Stimulated activated effector memory CD8-positive, alpha-beta T cell treated with anti-CD3 and anti-CD28 coated beads, Interleukin-12 subunit alpha, Interleukin-12 subunit beta, amount 100 ng/mL, for 72 hours (primary cell): ENCODE measurements around the gene HSF5.
A peak's percentile ranks its signal among the peaks of the same experiment; 100 is the strongest.
"Not testable (repeated sequence)": the region's sequence is repeated elsewhere in the genome, so short reads cannot be mapped to it uniquely, and the experiment has no call there.

Source experiments
- ATAC-seq: fragments of 150-1000 bp; cut with Tn5 transposase; 2 replicates; pipeline ENCODE4 v1.10.0; 2021
- DNase-seq, 2 donors: peaks; one replicate each; pipeline ENCODE4 v3.0.0; 2021 to 2022; ENCODE audit warnings: low spot score in 2 of 2
- H3K27ac Mint-ChIP-seq: one replicate; pipeline ENCODE4 v1.8.0; 2022; ENCODE audit warnings: mild to moderate bottlenecking, mixed read lengths
- H3K36me3 Mint-ChIP-seq: one replicate; pipeline ENCODE4 v1.8.0; 2022; ENCODE audit warnings: mild to moderate bottlenecking, mixed read lengths
- H3K4me1 Mint-ChIP-seq: one replicate; pipeline ENCODE4 v1.8.0; 2022; ENCODE audit warnings: mixed read lengths
- H3K4me3 Mint-ChIP-seq: one replicate; pipeline ENCODE4 v1.8.0; 2022; ENCODE audit warnings: mild to moderate bottlenecking, mixed read lengths
- H3K9me3 Mint-ChIP-seq: one replicate; pipeline ENCODE4 v1.8.0; 2022; ENCODE audit warnings: mixed read lengths

HSF5 gene

DNA sequence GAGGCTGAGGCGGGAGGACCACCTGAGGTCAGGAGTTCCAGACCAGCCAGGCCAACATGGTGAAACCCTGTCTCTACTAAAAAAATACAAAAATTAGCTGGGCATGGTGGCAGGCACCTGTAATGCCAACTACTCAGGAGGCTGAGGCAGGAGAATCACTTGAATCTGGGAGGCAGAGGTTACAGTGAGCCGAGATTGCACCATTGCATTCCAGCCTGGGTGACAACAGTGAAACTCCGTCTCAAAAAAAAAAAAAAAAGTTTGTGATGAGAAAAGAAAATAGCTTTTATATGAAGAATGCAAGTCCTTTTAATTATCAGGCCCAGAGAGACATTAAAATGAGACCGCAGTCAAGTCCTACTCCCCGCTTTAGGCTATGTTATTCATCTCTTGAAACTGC is 90.8 kb downstream of the HSF5 start:
- not testable (repeated sequence) for H3K27ac Mint-ChIP-seq, H3K36me3 Mint-ChIP-seq

DNA sequence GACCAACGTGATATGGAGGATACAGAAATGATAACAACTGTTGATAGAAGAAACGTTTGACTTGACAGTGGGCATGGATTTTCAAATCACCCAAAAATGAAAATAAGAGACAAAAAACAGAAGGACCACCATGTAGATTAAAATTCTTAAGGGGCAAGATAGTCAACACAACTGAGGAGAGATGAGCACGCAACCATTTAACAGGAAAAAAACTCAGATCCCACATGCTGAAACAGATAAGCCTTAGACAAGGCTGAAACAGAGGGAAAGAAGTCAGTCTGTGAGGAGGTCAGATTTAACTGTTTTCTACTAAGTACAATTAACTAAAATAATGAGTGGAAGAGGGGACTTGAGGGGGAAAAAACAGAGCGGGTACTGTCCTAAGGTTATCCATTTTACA is 92.0 kb downstream of the HSF5 start:
- DNase-seq: no peak
- H3K27ac Mint-ChIP-seq: no peak overlapping the region
- no peaks in the 10 kb centered on the region for H3K36me3 Mint-ChIP-seq
- H3K4me1 Mint-ChIP-seq: no peaks in the 10 kb centered on the region
- H3K4me3 Mint-ChIP-seq: no peak overlapping the region
- H3K9me3 Mint-ChIP-seq: no peaks in the 10 kb centered on the region
- ATAC-seq: no peak

More for the DNA sequence above, 90.8 kb downstream of the HSF5 start:
- not testable (repeated sequence) for H3K9me3 Mint-ChIP-seq, H3K4me1 Mint-ChIP-seq, H3K4me3 Mint-ChIP-seq, ATAC-seq, DNase-seq

DNA sequence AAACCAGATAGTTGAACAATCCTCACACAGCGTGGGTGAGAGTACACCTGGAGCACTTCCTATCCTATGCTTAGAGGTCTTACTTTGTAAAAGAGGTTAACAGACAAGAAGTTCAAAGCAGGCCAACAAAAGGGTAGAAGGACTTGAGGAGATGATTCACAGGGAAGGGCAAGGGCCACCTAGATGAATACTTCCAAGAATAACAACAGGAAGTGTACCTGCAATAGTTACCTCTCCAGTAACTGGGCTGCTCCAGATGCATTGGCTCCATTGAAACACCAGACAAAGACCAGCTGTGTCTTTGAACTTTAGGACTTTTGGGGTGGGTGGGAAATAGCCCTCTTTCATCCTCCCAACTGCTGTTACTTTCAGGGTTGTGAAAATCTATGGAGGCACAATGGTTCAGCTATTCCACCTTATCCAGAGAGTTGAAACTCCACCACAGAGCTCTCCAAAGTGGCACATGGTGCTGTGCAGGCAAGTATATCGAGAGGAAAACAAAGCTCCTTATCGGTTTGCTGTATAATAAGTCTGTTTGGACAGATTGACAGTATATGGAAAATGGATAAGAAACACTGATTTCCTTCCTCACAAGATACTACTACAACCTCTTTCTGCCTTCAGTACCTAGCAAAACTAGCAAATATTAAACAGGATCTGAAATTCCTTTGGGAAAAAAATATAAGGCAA is 93.5 kb downstream of the HSF5 start:
- H3K4me1 Mint-ChIP-seq: no peaks in the 10 kb centered on the region
- ATAC-seq (no peak), DNase-seq (no peak)
- H3K4me3 Mint-ChIP-seq: no peak overlapping the region
- no peaks in the 10 kb centered on the region for H3K36me3 Mint-ChIP-seq
- no peaks in the 10 kb centered on the region for H3K9me3 Mint-ChIP-seq
- H3K27ac Mint-ChIP-seq: no peak overlapping the region

DNA sequence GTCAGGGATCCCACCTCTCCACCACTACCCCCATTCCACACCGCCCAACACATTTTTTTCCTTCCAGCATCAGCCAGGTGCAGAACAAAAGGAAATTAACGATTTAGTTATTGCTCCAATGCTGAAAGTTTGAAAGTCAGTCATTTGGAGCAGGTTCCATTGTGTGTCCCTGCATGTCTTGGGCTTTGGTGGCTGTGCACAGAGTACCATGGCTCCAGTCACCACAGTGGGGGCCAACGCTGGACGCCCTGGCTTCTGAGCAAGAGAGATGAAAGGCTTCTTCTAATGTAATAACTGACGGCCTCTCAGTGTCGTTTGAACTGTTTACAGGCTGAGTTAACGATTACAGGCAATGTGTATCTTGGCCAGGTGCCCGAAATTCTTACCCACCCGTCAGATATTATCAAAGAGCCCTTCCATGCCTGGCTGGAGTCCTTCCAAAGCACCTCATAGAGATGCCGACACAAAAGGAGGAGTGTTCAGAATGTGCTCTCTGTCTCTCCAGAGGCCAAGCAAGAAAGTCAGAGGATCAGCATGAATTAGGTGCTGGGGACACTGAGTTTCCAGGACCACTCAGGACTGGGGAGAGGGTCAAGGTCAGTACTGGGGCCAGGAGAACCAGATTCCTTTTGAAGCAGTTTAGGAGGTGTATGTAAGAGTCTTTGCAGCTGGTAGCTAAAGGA is 96.8 kb downstream of the HSF5 start:
- no peak overlapping the region for H3K27ac Mint-ChIP-seq
- no peak for ATAC-seq

DNA sequence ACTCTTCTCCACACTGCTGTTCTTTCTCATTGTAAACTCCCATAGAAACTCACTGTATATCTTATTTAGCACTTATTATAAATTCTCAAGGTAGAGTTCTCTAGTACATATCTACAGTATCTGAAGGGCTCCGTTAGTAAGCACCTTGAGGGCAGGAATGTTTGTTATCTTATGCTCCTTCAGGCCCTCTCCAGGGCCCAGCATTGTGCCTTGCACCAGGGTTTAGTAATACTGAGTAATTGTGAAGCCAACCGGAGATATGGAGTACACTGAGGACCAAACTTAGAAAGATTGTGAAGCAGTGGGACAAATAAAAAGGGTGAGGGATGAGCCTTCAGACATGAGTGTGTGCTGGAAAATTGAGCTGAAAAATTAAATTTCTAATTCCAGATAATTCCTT is 97.3 kb downstream of the HSF5 start:
- H3K4me1 Mint-ChIP-seq: peaks cover 11% of the 10 kb centered on the region
- ATAC-seq (no peak), DNase-seq (no peak)
- no peaks in the 10 kb centered on the region for H3K36me3 Mint-ChIP-seq
- H3K4me3 Mint-ChIP-seq: no peak overlapping the region
- no peaks in the 10 kb centered on the region for H3K9me3 Mint-ChIP-seq
- H3K27ac Mint-ChIP-seq: no peak overlapping the region

More for the DNA sequence above, 96.8 kb downstream of the HSF5 start:
- no peak for DNase-seq
- H3K36me3 Mint-ChIP-seq: no peaks in the 10 kb centered on the region
- no peak overlapping the region for H3K4me3 Mint-ChIP-seq
- peaks cover 11% of the 10 kb centered on the region for H3K4me1 Mint-ChIP-seq
- no peaks in the 10 kb centered on the region for H3K9me3 Mint-ChIP-seq

DNA sequence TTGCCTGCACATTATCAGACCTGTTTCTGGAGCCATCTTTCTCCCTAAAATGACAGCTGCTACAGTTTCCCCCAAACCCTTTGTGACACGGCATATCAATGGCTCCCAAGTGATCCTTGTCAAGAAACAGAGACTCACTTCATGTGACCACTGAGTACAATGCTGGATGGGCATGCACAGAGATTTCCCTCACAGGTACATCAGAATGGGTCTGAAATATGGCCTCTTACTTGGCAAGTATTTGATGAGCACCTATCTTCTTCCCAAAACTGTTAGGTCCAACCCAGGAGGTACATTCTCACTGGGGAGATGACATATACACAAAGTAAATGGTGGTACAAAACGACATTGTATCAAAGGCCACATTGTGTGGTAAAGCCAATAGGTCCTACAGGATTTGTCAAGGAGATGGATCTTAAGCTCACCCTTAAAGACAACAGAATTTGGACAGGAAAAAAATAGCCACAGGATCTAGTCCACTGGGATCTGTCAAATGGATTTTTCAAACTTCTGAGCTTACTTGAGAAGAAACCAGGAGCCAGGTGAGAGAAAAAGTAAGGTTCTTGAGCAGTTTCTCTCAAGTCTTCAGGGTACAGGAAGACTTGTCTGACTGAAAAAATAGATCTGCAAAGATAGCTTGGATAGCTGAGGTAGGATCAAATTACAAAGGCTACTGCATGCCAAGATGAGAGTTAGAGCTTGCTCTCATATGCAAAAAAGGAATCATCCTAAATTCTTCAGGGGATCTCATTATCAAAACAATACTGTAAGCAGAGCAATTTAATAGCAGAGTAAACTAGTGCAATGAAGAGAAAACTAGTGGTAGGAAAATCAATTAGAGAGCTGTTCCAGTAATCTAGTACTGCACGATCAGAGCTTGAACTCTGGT is 99.7 kb downstream of the HSF5 start:
- Mint-ChIP-seq H3K4me3 (no peak overlapping the region), H3K27ac (peak overlapping the region; percentile 61), H3K4me1 (peaks cover 11% of the 10 kb centered on the region), H3K36me3 (no peaks in the 10 kb centered on the region), H3K9me3 (no peaks in the 10 kb centered on the region)
- ATAC-seq (no peak), DNase-seq (no peak)

DNA sequence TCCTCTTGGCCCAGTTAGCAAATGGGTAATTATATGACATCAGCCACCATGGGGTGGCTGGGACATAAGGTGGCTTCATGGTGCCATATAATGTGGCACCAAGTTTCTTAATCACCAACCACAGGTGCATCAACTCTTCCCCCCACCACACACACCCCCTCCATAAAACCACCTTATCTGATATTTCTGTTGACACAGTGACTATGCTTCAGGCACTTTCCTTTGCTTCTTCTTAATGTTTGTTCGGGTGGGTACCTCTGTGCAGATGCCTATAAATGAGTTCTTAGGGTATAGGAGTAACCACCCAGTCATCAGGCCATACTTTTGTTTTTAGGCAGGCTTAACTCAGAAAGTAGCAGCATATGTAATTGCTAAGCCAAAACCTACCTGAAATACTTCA is 100.4 kb downstream of the HSF5 start:
- H3K4me1 Mint-ChIP-seq: peaks cover 11% of the 10 kb centered on the region
- H3K9me3 Mint-ChIP-seq: no peaks in the 10 kb centered on the region
- H3K27ac Mint-ChIP-seq: peak overlapping the region; percentile 61
- DNase-seq: no peak
- H3K36me3 Mint-ChIP-seq: no peaks in the 10 kb centered on the region
- peak; percentile 99 for ATAC-seq
- no peak overlapping the region for H3K4me3 Mint-ChIP-seq

DNA sequence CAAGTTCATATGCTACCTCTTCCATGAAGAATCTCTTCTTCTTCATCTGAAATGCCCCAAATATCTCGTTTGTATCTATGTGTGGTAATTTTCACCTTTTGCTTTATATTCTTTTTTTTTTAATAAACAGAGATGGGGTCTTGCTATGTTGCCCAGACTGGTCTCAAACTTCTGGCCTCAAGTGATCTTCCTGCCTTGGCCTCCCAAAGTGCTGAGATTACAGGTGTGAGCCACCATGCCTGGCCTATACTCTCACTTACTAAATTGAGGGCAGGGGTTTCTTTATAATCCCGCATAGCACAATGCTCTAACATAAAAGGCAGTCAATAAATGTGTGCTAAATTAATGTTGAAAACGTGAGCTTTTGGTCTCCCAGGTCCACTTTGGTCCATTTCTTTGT is 101.5 kb downstream of the HSF5 start:
- H3K27ac Mint-ChIP-seq: no peak overlapping the region
- H3K4me1 Mint-ChIP-seq: peaks cover 23% of the 10 kb centered on the region
- H3K36me3 Mint-ChIP-seq: no peaks in the 10 kb centered on the region
- no peak for DNase-seq
- H3K4me3 Mint-ChIP-seq: no peak overlapping the region
- ATAC-seq: no peak
- H3K9me3 Mint-ChIP-seq: no peaks in the 10 kb centered on the region

DNA sequence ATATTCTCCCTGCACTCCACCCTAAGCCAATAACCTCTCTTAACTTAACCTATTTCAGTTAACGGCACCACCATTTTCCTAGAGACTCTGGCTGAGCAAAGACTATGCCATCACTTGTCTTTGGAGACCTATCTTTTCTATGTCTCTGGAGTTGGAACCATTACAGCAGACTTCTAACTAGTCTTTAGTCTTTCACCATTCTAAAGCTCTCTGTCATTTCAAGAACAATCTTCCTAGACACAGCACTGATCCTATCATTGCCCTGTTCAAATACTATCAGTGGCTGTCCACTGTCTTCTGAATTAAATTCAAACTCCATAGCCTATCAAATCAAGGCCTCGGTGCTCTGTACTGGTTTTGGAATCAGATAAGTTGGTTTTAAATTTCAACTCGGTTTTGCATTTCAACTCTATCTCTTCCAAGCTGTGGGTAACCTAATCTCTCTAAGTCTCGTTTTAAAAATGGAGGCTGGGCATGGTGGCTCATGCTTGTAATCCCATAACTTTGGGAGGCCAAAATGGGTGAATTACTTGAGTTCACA is 102.8 kb downstream of the HSF5 start:
- DNase-seq (no peak), ATAC-seq (no peak)
- no peak overlapping the region for H3K27ac Mint-ChIP-seq
- H3K4me3 Mint-ChIP-seq: no peak overlapping the region
- H3K9me3 Mint-ChIP-seq: no peaks in the 10 kb centered on the region
- H3K4me1 Mint-ChIP-seq: peaks cover 31% of the 10 kb centered on the region
- no peaks in the 10 kb centered on the region for H3K36me3 Mint-ChIP-seq

DNA sequence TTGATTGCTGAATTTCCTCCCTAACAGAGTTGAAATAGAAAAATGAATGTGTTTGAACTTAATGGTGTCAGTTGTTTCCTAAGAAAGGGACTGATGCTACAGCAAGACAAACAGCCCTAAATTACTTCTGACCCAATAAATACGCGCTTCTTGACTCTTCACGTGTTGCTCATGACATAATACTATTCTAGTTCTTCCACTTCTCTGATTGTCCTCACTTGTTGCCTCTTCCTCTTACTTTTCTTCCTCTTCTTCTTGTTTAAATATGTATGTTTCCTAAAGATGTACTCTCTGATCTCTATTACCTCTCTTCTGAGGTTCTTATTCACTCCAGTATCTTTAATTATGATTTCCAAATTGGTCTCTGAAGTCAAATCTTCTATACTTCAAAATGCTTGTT is 103.3 kb downstream of the HSF5 start:
- Mint-ChIP-seq H3K27ac (no peak overlapping the region), H3K4me1 (peaks cover 31% of the 10 kb centered on the region), H3K9me3 (no peaks in the 10 kb centered on the region), H3K36me3 (no peaks in the 10 kb centered on the region), H3K4me3 (no peak overlapping the region)
- ATAC-seq (no peak), DNase-seq (no peak)

DNA sequence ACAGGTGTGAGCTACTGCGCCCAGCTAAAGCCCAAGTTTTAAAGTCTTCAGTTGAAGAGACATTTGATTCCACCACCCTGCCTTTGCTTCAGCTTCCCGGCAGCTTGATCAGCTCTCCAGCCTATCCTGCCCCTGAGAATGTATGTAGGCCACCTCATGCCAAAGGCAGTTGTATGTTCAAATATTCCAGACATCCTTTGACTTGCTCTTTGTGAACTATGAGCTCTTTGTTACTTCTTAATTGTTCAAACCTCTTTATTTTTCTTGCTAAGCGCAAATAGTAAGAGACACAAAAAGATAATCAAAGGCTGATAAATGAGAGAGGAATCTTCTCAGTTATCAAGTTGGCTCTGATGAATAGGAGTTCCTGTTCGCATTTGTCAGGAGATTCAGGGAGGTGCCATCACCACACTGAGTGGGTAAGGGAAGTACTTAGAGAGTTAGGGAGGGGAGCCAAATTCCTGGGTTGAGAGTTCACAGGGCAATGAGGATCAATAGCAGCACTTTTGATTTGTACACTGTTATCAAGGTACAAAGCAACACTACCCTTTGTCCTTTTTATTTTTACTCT is 104.2 kb downstream of the HSF5 start:
- no peak for ATAC-seq
- no peak for DNase-seq
- H3K9me3 Mint-ChIP-seq: no peaks in the 10 kb centered on the region
- H3K27ac Mint-ChIP-seq: no peak overlapping the region
- no peak overlapping the region for H3K4me3 Mint-ChIP-seq
- peaks cover 31% of the 10 kb centered on the region for H3K4me1 Mint-ChIP-seq
- H3K36me3 Mint-ChIP-seq: no peaks in the 10 kb centered on the region

DNA sequence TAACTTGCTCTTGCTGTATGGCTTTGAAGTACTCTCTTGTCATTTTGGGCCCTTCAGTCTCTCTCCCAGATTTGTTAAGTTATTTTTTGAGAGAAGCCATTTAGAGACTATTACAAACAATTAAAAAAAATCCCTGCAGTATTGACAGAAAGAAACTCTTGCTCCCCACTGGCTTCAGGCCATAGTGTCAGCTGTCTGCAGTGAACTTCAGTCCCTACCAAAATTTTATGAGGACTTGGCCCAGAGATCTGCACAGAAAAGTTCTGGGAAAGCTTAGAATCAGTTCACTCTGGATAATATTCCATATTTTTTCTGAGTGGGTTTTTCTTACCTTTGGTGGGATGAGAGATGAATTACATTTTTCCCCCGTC is 105.4 kb downstream of the HSF5 start:
- ATAC-seq (no peak), DNase-seq (no peak)
- Mint-ChIP-seq H3K9me3 (no peaks in the 10 kb centered on the region), H3K4me3 (no peak overlapping the region), H3K4me1 (peaks cover 24% of the 10 kb centered on the region), H3K36me3 (no peaks in the 10 kb centered on the region), H3K27ac (peak overlapping the region; percentile 1)

DNA sequence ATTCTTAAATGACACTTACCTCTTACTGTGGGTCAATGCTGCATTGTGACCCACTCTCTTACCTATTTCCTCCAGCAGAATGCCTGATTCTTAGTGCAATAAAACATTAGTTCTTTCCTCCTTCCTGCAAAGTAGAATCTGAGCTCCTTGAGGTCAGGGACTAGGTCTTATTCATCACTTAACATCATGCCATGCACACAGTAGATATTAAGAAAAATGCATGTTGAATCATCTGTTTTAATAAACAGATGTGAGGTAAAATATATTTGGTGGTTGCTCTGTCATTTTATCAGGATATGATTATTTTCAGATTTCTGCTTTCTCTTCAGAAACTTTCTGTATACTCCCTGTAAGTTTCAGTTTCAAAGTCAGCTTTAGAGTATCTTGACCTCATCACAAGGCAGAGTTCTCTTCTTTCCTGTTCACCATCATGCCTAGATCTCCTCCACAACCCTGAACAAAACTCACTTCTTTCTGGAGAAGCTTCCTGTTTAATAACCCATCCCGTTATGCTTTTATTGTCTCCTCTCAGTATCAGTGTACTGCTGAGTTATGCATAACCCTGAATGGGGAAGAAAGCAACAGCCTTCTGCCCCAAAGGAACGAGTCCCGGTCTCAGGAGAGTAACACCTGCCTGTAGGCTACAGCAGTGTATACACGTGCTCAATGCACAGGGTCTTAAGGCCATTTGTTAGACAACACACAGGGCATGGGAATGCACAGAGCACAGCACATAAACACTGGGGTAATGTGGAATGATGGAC is 105.9 kb downstream of the HSF5 start:
- H3K4me3 Mint-ChIP-seq: no peak overlapping the region
- H3K36me3 Mint-ChIP-seq: no peaks in the 10 kb centered on the region
- ATAC-seq: peak; percentile 80
- H3K9me3 Mint-ChIP-seq: no peaks in the 10 kb centered on the region
- H3K4me1 Mint-ChIP-seq: peaks cover 20% of the 10 kb centered on the region
- peak in 1 of 2 donors; percentile 53 for DNase-seq
- H3K27ac Mint-ChIP-seq: peak overlapping the region; percentile 1

DNA sequence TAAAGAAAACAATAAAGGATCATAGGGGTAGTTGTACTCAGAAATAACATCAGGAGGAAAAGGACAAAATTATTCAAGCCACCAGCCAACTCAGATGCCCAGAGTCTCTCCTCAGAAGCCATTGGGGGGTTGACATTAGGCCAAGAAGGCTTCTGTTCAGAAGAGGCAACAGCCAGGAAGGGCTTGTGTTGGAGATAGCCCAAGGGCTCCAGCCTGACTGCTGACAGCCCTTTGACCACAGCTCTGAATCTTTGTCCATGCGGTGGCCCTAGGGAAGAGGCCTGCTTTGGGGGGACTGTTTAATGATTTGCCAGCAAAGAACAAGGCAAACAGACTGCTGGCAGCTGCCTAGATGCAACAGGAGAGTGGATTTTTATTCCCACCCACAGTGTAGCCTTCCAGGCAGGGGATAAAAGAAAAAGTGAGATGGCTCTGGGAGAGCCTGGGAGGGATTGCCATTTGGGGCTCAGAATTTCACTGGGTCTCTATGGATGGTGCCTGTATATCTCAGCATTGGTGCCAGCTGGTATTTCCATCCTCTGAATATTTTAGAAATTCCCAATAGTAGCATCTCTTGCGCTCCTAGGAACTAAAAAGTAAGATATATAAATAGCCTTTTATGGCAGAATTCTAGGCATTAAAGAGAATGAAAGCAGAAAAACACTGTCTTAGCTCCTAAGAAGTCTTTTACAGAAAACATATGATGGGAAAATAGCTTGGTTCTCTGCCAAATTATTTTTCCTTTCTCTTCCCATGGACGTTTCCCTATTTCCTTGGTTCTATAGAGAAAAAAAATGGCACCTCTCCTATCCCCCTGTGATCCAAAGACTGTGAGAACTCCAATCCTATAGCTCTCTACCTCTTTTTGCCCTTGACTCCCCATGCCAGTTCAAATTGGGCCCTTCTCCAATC is 106.8 kb downstream of the HSF5 start:
- no peak overlapping the region for H3K4me3 Mint-ChIP-seq
- H3K4me1 Mint-ChIP-seq: peaks cover 20% of the 10 kb centered on the region

More for the DNA sequence above, 106.8 kb downstream of the HSF5 start:
- H3K27ac Mint-ChIP-seq: peak overlapping the region; percentile 49
- no peak for ATAC-seq
- H3K36me3 Mint-ChIP-seq: no peaks in the 10 kb centered on the region
- DNase-seq: no peak
- H3K9me3 Mint-ChIP-seq: no peaks in the 10 kb centered on the region
